Activated CD8-positive, alpha-beta memory T cell treated with anti-CD3 and anti-CD28 coated beads, Interleukin-2, amount 50 U/mL, for 48 hours (primary cell): ENCODE results near the gene MID1.

ENCODE experiments used
- DNase-seq: peaks from one replicate; pipeline ENCODE4 v3.0.0-alpha.2; 2020

Gene MID1

GRCh38 chrX:10420134-10420533 lies 200.3 kb downstream of the MID1 start:
- DNase-seq: no peak

- no peak for DNase-seq
Measured at GRCh38 chrX:10416424-10416823, 204.0 kb downstream of the MID1 start.

- no peak for DNase-seq
Measured at GRCh38 chrX:10415306-10416001, 204.9 kb downstream of the MID1 start.

GRCh38 chrX:10414862-10415261 lies 205.5 kb downstream of the MID1 start:
- DNase-seq: no peak

GRCh38 chrX:10414156-10414824 lies 206.1 kb downstream of the MID1 start:
- DNase-seq: no peak

GRCh38 chrX:10404436-10404835 lies 215.9 kb downstream of the MID1 start:
- DNase-seq: no peak

- DNase-seq: no peak
Measured at GRCh38 chrX:10401239-10401638, 219.1 kb downstream of the MID1 start.

GRCh38 chrX:10399043-10399741 lies 221.2 kb downstream of the MID1 start:
- DNase-seq: no peak

- DNase-seq: no peak
Measured at GRCh38 chrX:10398215-10398614, 222.2 kb downstream of the MID1 start.

- DNase-seq: no peak
Measured at GRCh38 chrX:10397349-10397748, 223.0 kb downstream of the MID1 start.

- DNase-seq: no peak
Measured at GRCh38 chrX:10395643-10396042, 224.7 kb downstream of the MID1 start.
